Tongue (tissue), 2 donors: ENCODE measurements around the gene VPS9D1. TPM values are rescaled to one million over a fixed set of nuclear protein-coding genes. Genes with fewer than 3 reads are reported as not detected.
A peak's percentile ranks its signal among the peaks of the same experiment; 100 is the strongest.

ENCODE experiments used
- DNase-seq: peaks from one replicate; pipeline ENCODE4 v3.0.0-alpha.2; 2015
- total RNA-seq: library from RNA; depleted of rRNA; stranded (reverse); fragments of >200 nt; gene quantifications from one replicate; pipeline ENCODE4 v1.2.3, GENCODE V29; 2014

The VPS9D1 gene
- total RNA-seq, 1 donor from 2014 or later: 10.1 TPM

DNA sequence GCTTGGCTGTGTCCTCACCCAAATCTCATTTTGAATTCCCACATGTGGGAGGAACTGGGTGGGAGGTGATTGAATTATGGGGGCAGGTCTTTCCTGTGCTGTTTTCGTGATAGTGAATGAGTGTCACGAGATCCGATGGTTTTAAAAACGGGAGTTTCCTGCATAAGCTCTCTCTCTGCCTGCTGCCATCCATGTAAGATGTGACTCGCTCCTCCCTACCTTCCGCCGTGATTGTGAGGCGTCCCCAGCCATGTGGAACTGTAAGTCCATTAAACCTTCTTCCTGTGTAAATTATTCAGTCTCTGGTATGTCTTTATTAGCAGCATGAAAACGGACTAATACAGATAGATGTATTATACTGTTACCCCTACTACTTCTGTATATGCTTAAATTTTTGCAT lies 59.5 kb downstream of the VPS9D1 start:
- DNase-seq: no peak

DNA sequence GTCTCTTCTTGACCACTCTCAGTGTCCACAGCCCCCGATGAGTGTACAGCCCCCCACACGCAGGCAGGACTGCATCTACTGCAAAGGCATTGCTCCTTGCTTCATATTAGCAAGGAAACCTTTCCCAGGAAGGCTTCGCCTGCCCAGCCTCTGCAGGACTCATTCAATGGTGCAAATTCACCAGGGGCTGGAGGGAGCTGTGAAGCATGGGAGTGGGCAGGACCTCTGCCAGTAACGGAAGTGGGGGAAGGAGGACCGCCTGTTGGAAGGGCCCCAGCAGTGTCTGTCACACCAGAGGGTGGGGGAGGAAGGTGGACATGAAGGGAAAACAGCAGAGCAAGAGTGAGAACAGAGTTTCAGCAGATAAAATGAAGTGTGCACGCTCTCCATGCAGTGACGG lies 60.6 kb downstream of the VPS9D1 start:
- DNase-seq: no peak

DNA sequence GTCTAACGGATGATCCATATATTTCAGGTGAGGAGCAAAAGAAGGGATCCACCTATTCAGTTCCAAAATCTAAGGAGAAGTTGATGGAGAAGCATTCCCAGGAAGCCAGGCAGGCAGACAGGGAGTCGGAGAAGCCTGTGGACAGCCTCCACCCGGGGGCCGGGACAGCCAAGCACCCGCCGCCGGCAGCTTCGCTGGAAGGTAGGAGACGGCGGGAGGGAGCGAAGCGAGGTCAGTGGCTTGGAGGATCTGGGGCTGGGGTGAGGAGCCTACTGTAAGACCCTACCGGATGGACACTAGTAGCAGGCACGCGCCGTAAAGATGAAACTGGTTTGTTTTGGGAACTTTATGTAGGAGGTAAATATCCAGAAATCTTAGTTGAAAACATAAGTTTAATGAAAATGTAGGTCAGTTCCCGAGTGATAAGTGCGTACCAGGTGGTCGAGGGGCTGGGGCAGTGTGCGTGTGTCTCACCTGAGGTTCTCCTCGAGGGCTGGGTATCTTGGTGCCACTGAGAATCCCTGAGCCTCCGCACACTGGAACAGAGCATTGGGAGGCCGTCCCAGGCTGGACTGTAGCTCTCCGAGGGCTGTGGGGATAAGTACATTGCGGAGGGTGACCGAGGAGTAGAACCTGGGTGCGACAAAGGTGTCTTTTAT lies 62.3 kb downstream of the VPS9D1 start:
- DNase-seq: peak; percentile 10

DNA sequence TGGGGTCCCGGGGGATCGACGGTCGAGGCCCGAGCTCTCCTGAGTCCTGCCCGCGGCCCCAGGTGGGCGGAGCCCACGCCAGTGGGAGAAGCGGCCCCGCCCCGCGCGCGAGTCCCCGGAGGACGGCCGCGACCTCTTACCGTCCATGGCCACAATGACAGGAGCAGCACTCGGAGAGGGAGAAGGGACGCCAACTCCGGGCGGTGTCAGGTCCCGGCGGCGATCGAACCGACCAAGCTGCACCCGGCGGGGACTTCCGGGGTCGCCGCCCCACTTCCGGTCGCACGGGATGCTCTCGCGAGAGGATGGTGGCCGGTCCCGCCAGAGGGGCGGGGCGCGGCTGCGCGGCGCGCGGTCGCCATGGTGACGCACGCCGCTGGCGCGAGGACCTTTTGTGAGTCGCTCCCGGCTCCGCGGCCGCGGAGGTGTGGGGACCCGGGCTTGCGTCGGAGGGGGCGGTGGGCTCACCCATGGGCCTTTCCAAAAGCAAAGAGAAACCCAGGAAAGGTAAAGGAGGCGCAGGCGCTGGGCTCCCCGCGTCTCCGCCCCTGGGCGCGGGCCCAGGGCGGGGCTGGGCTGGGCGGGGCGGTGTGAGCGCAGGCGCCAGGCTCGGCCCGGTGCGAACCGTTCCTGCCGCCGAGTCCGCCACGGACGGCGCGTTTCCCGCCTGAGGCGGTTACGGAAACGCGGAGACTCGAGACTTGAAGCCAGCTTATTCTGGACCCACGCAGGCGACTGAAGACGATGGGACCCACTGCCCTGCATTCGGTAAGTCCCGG lies 63.1 kb downstream of the VPS9D1 start, which contains the start of the genes CHMP1A and SPATA33:
TSS of gene CHMP1A (minus strand) at position 267 of the 779 bp plus-strand sequence. CDS start at position 147, 120 bp downstream.
TSS of gene SPATA33 (plus strand) at position 395 of the 779 bp plus-strand sequence. CDS start at position 471, 76 bp downstream.
- peak; percentile 93 for DNase-seq

Other genes starting within 250 kb of the VPS9D1 start
- gene ANKRD11, start 230.3 kb downstream of the VPS9D1 start, total RNA-seq: 74.6 TPM
- gene SPG7, start 212.5 kb downstream of the VPS9D1 start, total RNA-seq: 123 TPM
- 2,228 TPM for gene RPL13, start 160.2 kb downstream of the VPS9D1 start, total RNA-seq
- gene CPNE7, start 145.1 kb downstream of the VPS9D1 start, total RNA-seq: not detected
- 0.21 TPM for gene DPEP1, start 107.3 kb downstream of the VPS9D1 start, total RNA-seq
- gene CHMP1A, start 63.2 kb downstream of the VPS9D1 start, total RNA-seq: 74.9 TPM
- 3.0 TPM for gene SPATA33, start 63.1 kb downstream of the VPS9D1 start, total RNA-seq
- gene CDK10, start 34.2 kb downstream of the VPS9D1 start, total RNA-seq: 45.5 TPM
- 10.9 TPM for gene SPATA2L, start 19.2 kb downstream of the VPS9D1 start, total RNA-seq
- 28.5 TPM for gene ZNF276, start 639 bp upstream of the VPS9D1 start, total RNA-seq
- gene FANCA, start 95.7 kb upstream of the VPS9D1 start, total RNA-seq: 18.7 TPM
- gene SPIRE2, start 107.6 kb upstream of the VPS9D1 start, total RNA-seq: 2.5 TPM
- 227 TPM for gene TCF25, start 152.7 kb upstream of the VPS9D1 start, total RNA-seq
- 1.6 TPM for gene MC1R, start 198.0 kb upstream of the VPS9D1 start, total RNA-seq
- 23.4 TPM for gene TUBB3, start 202.4 kb upstream of the VPS9D1 start, total RNA-seq
- gene DEF8, start 227.9 kb upstream of the VPS9D1 start, total RNA-seq: 87.4 TPM